Fibroblast of pulmonary artery (primary cell): ENCODE data around the gene SEMA7A.
"Not testable (repeated sequence)": the region's sequence is repeated elsewhere in the genome, so short reads cannot be mapped to it uniquely, and the experiment has no call there.

Experiments
- DNase-seq: peaks from one replicate; pipeline ENCODE4 v3.0.0-alpha.2; 2010; ENCODE audit warnings: low read depth
- H3K4me3 ChIP-seq: replicated peaks from 2 replicates; pipeline ENCODE4 v1.5.1; 2011; ENCODE audit warnings: low read depth, mild to moderate bottlenecking, control low read depth, low read length, moderate library complexity
- TF ChIP-seq, protein P1 (sequence below): IDR thresholded peaks from 2 replicates; pipeline ENCODE4 v1.5.1; 2011; ENCODE audit warnings: mild to moderate bottlenecking, control low read depth, low read length, inconsistent platforms; ENCODE audit errors: missing control alignments

Gene SEMA7A

DNA sequence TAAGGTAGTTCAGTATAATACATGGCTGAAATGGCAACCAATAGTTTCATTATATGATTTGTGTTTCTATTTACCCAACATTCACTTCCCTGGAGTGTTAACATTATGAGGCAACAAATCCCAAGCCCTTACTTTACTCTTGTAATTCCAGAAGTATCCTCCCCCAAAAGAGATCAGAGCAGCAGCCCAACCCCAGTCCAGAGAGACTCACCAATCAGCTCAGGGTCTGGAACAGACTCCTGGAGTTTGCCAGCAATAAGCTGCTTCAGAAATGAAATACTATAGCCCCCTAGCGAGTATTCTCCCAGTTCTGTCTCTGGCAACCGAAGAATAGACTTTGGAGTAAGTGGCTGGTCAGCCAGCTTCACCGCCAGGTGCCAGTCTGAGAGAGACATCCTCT, 24.7 kb upstream of the SEMA7A start:
- TF ChIP-seq, protein P1, sequence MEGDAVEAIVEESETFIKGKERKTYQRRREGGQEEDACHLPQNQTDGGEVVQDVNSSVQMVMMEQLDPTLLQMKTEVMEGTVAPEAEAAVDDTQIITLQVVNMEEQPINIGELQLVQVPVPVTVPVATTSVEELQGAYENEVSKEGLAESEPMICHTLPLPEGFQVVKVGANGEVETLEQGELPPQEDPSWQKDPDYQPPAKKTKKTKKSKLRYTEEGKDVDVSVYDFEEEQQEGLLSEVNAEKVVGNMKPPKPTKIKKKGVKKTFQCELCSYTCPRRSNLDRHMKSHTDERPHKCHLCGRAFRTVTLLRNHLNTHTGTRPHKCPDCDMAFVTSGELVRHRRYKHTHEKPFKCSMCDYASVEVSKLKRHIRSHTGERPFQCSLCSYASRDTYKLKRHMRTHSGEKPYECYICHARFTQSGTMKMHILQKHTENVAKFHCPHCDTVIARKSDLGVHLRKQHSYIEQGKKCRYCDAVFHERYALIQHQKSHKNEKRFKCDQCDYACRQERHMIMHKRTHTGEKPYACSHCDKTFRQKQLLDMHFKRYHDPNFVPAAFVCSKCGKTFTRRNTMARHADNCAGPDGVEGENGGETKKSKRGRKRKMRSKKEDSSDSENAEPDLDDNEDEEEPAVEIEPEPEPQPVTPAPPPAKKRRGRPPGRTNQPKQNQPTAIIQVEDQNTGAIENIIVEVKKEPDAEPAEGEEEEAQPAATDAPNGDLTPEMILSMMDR = no peak
- DNase-seq = no peak
- H3K4me3 ChIP-seq = no peak overlapping the region

DNA sequence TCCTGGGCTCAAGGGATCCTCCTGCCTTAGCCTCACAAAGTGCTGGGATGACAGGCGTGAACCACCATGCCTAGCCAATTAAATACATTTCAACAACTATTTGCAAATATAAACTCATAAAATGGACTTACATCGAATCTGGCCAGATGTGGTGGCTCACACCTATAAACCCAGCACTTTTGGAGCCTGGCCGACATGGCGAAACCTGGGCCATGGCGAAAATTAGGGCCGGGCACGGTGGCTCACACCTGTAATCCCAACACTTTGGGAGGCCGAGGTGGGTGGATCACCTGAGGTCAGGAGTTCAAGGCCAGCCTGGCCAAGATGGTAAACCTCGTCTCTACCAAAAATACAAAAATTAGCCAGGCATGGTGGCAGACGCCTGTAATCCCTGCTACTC, 23.3 kb upstream of the SEMA7A start:
- not testable (repeated sequence) for H3K4me3 ChIP-seq, DNase-seq

DNA sequence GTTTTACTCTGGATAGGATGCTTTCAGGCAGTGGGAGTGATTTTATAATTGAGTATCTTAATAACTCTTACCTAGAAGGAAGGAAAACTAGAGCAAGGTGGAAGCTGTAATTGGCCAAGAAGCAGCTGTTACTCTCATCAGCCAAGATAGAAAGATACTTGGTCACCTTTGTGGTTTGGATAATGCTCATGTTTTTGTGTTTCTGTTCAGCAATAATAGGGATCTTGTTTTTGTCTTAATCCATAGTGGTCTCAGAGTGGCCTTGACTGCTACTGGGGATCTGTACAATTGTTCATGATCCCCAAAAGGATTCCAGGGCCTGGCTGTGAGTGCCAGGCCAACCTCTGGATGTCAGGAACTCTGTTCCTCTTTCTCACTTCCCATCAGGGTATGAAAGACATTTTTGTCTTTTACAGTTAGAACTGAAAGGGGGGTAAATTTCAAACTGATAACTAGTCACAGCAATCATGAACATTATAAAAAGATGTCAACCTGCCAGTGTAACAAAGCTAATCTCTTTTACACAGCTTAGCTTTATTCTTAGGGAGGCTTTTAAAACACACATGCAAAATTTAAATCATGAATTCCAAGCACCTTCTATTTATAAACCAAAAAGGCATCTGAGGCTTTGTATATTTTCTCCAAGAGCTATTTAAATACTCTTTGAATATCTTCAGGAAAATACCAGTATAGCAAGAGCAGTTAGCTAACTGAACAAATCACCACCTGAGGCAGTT, 21.2 kb upstream of the SEMA7A start:
- no peak for DNase-seq
- no peak overlapping the region for H3K4me3 ChIP-seq
- TF ChIP-seq, protein P1 = no peak

DNA sequence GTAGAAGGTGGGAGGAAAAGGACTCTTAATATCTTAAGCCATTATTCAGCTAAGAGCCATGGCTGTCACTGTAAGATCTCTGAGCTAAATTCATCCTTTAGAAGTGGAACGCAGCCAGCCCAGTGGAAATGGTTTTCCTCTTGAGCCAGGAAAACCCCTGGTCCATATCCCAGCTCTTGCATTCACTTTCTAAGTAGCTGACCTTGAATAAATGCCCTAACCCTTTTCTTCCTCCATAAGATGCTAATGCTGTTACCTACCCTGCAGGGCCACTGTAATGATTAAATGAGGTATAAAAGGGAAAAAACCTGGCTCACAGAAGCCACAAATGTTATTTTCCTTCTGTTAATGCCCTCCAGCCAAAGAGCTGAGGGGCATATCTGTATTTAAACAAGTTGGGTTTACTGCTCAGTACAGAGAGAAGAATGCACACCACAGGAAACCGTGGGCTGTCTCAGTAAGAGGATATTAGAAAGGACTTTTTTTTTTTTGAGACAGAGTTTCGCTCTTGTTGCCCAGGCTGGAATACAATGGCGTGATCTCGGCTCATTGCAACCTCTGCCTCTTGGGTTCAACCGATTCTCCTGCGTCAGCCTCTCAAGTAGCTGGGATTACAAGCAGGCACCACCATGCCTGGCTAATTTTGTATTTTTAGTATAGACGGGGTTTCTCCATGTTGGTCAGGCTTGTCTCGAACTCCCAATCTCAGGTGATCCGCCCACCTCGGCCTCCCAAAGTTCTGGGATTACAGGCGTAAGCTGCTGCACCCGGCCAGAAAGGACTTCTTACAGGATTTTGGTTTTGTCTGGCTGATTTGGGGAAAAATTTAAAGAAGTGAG, 20.4 kb upstream of the SEMA7A start:
- TF ChIP-seq, protein P1 = no peak
- peak; percentile 26 for DNase-seq

DNA sequence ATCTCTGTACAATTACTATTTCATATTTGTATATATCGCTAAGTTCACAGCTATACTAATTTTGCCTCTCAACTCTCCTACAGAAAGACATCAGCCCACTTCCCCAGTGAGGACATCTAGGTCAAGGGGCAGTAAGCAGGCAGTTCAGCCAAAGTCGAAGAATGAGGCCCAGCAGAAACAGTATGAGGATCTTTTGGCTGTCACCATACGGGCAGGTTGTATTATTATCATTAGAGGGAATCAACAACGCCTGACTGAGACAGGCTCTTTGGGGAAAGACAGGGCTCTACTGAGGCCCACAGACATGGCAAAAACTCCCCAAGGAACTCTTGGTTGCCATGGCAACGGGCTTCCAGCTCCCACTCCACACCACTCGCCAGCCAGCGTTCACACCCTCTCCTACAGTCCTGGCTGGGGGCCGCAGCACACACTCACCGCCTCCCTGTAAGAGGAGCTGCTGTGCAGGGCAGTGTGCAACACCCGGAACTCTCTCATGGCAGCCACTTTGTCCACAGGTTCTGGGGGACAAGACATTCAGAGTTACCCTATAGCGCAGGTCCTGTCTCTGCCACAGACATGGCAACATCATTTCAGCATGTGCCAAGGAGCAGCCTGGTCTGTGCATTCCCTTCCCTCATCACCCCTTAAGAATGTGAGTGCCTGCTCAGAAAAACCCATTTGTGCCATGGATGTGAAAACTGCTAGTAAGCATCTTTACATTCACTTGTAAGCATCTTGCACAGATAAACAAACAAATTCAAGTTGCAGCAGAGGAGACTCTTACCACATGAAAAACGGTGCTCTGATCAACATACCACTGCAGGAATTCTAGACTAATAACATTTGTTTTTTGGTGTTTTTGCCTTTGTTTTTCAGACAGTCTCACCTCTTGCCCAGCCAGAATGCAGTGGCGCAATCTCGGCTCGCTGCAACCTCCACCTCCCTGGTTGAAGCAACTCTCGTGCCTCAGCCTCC, 18.4 kb upstream of the SEMA7A start:
- no peak for DNase-seq
- TF ChIP-seq, protein P1 = no peak
- no peak overlapping the region for H3K4me3 ChIP-seq

More for the DNA sequence above, 20.4 kb upstream of the SEMA7A start:
- H3K4me3 ChIP-seq = no peak overlapping the region

DNA sequence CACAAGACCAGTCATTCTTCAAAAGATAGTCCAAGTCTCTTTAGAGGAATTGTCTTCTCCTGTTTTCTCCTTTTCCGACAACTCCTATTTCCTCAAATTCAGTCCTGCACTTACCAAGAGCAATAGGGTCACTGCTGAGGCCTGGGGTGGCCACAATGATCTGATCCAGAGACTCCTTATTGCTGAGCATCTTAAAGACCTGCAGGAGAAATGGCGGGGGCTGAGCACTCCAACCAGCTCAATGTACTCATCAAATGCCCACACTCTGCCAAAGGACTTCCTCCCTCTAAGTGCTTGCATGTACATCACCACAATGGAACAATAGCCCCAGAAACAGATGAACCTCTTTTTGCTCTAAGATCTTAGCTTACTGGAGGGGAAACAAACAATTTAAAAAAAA, 17.6 kb upstream of the SEMA7A start:
- no peak overlapping the region for H3K4me3 ChIP-seq
- no peak for DNase-seq
- TF ChIP-seq, protein P1 = no peak
